OCI-LY3 (cell line): ENCODE measurements around the gene MYOG.

ENCODE experiments used
- CTCF ChIP-seq: fragments of 200-600, 300-600 bp; sonication (generic); IDR thresholded peaks from 2 replicates; pipeline ENCODE4 v1.5.1; 2014; ENCODE audit warnings: antibody characterized with exemption, low read length, low read depth
- EZH2phosphoT487 ChIP-seq: fragments of 200-600 bp; shearing (Covaris generic); IDR thresholded peaks from 2 replicates; pipeline ENCODE4 v1.6.1; 2018; ENCODE audit warnings: antibody characterized with exemption, mixed run types, low read depth

GRCh38 chr1:203082571-203083462 is 3.0 kb downstream of the MYOG start:
- no peak for TF ChIP-seq CTCF
- TF ChIP-seq EZH2phosphoT487 = no peak
